NCI-H82 treated with DMSO at 0.1 percent for 48 hours (cell line): ENCODE data around the gene LIFR.
"Not testable (repeated sequence)": the region's sequence is repeated elsewhere in the genome, so short reads cannot be mapped to it uniquely, and the experiment has no call there.

ENCODE experiments used
- DNase-seq: peaks from one replicate; lab custom pipeline; 2025; ENCODE audit not compliant: unreplicated experiment; lab: John Stamatoyannopoulos, UW

Gene LIFR

DNA sequence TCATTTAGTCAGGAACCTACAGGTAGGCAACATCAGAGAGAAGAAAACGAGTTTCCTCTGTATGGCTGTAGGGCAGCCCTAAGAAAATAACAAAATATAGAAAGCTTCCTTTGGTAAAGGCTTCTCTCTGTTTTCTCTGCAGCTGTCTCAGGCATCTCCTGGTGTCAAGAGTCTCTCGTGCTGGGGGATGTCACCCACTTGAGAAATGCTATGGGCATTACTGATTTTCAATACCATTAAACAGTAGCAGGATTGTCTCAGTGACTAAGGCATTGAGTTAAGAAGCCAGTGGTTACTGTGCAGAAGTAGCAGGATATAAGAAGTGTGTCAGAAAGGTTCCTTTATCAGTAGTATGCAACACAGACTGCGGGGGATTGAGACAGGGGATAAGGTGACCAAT, 32.4 kb downstream of the LIFR start:
- DNase-seq: no peak

GRCh38 chr5:38519476-38519875, 37.0 kb downstream of the LIFR start:
- DNase-seq: no peak

DNA sequence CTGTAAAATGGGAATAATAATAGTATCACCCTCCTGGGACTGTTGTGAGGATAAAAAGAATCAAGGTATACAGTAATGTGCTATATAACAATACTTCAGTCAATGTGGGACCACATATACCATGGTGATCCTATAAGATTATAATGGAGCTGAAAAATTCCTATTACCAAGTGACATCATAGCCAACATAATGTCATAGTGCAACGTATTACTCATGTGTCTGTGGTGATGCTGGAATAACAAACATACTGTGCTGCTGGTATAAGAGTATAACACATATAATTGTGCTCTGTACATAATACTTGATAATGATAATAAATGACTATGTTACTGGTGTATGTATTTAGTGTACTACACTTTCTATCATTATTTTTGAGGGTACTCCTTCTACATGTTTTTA, 38.1 kb downstream of the LIFR start:
- DNase-seq: no peak

GRCh38 chr5:38516649-38517048, 39.8 kb downstream of the LIFR start:
- not testable (repeated sequence) for DNase-seq

GRCh38 chr5:38515646-38516045, 40.8 kb downstream of the LIFR start:
- no peak for DNase-seq

DNA sequence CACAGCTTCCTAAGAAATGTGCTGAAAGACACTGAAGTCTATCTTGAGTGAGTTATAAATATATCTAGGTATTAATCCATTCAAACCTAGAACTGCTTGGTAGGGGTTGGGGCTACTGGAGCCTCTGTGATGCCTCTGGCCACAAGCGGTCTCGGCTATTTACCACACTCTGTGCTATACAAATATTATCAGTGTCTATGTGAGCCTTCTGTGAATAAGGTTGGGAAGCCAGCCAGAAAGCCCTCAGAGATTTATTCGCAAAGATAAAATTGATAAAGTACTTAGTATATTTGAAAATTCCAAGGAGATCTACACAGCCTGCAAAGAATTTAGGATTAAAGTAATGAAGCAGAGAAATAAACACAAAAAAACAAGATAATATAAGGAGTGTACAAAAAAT, 41.4 kb downstream of the LIFR start:
- no peak for DNase-seq

DNA sequence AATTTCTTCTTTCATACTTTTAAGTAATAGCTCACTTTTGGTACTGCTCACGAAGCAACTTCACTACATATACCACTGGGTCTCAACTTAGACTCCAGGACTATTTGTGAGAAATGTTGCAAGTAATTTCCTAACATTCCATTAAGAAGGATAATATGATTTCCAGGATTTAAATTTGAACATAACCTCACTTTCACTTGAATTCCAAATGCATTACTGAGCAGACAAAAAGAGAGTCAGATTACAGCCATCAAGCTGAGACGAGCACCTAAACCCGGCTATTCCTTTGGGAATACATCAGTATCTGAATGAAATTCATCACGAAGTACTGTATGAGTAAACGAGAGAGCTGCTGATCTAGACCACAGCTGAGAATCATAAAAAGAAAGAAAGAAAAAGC, 47.3 kb downstream of the LIFR start:
- DNase-seq: no peak

- DNase-seq: no peak
Observed at GRCh38 chr5:38506302-38506701, 50.1 kb downstream of the LIFR start.

DNA sequence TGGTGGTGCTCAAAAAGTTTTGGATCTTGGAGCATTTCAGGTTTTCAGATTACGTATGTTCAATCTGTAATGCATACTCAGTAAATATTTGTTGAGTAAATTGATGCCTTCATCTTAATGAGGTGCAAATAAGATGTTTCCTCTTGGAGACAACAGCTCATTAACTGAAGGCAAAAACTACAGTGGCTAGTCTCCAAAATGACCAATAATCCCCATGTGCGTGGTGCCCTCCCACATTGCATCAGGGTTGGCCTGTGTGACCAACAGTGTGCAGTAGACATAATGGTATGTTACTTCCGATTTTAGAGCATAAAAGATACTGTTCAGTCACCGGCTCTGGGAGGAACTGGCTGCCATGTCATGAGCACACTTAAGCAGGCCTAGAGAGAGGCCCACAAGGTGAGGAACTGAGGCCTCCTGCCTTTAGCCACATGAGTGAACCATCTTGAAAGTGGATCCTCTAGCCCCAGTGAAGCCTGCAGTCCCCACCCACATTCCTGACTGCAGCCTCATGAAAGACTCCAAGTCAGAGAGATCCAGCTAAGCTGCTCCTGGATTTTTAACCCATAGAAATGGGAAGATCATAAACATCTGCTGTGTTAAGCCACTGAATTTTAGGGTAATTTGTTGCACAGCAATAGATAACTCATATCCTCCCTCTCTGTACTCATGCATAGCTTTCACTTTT, 55.7 kb downstream of the LIFR start:
- DNase-seq: no peak

DNA sequence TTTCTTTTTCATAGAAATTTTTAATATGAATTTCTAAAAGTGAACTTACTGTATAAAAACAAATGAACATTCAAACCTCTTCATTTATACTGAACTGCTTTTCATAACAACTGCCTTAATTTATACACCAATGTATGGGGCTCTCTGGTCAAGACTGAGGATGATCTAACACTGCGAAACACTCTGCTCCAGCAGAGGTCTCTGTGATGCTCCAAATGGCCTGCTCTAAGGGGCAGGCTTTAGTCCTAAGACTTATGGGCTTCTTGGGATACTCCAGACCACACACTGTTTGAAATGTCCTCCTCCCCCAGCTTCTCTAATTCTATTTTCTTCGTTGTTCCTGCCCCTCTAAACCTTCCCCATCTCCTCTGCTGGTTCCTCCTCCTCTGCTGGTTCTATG, 58.5 kb downstream of the LIFR start:
- no peak for DNase-seq

DNA sequence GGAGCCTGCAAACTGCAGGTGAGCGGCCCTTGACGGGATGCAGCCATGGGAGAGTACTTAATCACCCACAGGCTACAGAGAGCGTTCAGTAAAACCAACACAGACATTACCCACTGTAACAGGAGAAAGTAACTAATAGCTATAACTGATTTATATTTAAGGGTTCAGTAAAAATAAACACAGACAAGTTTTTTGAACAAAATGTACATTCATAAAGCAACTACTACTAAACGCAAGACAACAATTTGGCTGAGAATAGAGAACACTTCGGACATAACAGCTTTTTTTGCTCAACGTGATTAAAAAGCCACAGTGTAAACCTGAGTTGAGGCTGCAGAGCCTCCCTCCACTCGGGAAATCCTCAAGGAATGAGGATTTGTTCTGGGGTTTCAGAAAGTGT, 61.7 kb downstream of the LIFR start:
- DNase-seq: no peak

- no peak for DNase-seq
Observed at GRCh38 chr5:38494175-38494574, 62.3 kb downstream of the LIFR start.

GRCh38 chr5:38483805-38484398, 72.5 kb downstream of the LIFR start:
- DNase-seq: no peak

GRCh38 chr5:38479315-38479904, 77.0 kb downstream of the LIFR start:
- no peak for DNase-seq

- peak; percentile 10 for DNase-seq
Observed at GRCh38 chr5:38478878-38479277, 77.6 kb downstream of the LIFR start.

DNA sequence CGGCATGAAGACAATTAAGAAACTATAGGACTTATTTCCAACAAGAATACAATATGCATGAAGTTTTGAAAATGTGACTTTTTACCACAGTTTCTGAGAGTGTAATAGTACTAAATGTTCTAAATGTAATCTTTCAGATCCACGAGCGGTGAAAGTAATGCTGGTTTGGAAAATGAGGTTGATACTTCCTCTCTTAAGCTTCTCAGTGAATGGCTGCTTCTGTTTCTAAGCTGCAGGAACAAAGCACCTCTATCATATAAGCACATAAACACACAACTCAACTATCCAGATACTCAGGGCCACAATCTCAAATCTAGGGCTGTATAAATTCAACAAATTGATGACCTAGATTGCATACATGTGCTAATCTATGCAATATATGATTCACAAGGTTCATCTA, 78.3 kb downstream of the LIFR start:
- DNase-seq: no peak

DNA sequence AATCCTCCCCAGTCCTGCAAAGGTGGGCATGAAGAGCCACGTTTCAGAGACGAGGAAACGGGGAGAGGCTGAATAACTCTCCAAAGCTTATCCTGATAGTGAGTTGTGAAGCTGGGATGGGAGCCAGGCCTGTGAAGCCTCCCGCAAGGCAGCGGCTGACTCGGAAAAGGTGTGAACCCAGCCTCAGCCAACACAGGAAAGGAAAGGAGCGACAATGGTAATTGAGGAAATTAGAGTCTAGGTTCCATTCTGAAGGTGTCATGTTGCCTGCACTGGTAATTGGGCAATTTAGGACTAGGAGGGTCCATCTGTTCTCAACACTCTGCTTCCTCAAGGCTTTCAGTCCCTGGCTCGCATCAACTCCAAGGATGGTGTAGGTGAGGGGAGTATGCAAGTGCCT, 83.4 kb downstream of the LIFR start:
- no peak for DNase-seq

DNA sequence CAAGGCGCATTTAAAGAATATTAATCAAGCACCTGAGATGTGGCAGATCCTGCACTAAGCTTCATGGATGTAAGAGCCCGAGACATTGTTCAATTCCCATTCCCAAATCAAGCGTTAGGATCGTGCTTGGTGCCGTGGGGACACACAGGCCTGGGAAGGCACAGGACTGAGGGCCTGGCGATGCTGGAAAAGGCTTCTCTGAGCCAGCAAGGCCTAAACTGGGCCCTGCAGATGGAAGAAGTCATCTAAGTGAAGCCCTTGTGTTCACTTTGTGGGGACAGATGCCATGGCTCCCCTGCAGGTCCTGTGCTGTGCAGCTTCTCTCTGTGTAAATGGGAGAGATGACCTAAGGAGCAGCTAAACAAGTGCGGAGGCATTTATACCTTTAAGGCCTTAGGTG, 83.9 kb downstream of the LIFR start:
- DNase-seq: no peak

DNA sequence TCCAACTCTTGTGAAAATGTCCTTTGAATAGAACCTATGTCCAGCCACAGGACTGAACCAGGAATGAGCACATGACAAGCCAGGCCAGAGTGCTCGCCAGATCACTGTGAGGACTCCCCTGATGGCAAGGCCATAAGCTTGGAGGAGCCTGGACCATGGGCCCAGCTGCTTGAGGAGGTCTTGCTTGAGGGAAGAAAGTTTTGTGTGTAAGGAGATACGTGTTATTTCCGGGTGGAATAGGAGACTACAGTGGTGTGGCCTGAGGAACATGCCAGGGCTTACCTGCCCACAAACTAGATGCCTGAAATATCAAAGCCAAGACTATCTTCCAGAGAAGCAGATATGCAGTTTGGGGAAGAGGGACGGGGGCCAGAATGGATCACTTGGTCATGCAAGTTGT, 84.7 kb downstream of the LIFR start:
- no peak for DNase-seq

DNA sequence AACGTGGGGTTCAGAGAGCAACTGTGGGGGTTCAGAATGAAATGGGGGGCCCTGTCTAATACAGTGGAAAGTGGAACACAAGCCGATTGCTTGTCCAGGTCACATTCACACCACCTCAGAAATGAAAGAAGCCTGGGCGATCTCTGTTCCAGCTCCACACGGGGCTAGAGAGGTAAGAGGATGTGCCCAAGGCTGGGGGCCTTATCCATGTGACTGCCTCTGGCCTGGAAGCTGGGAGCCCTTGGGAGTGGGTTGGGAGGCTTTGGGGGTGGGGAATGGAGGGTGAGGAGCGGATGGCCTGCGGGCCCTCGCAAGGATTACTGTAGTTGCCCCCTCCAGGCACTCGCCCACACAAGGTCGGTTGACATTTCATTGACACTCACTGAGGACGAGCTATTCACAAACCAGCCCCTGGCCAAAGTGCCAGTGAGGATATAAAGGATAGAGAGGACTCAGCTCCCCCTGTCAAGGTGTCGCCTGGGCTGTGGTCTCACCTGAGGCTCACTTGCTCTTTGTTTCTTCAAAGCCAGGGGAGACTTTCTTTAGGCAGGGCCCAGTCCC, 86.7 kb downstream of the LIFR start:
- no peak for DNase-seq

DNA sequence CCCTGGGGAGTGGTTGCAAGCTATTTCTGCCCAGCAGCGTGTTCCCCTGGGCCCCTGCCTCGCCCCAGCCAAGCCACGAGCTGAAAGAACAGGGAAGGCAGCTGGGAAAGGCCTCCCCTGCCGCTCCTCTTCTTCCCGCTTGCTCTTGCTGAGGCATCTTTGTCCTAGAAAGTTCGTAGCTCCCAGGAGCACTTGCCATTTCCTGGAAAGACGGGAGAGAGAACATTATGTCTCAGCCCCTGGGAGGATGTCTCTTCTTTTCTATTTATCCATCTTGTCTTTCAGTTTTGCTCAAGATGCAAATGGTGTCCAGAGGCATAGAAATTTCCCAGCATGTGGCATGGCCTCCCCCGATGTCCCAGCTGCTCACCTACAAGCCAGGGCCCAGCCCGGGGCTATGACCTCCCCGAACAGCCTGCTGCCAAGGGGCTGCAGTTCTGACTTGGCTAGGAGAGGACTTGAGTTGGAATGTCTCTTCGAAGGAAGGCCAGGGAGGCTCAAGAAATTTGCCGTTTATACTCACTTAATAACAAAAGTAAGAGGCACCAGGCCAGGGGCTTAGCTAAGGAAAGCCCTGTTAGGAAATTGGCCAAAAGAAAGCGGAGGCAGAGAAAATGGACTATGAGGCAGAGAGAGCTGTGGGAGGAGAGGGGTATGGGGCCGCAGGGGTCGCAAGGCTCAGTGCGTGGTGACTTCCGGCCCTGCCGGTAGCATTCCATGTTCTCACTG, 87.3 kb downstream of the LIFR start:
- DNase-seq: no peak

DNA sequence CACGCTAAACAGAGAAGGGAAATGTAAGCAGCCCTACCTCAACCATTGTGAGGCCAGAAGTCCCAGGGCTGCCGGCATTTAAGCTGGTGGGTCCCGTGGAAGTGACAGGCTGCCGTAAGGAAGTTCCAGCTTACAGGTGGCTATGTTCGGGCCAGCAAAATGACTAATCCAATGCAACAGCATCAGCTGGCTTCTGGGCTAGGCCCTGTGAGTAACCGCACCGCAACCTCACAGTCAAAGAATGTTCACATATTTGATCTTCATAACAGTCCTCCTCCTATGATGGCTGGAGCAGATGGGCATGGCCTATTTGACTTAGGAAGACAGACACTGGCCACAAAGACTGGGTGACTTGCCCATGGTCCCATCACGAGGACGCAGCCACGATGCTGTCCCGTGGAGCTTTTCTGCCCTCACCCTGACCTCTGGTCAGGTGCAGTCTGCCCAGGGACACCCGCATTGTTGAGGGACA, 88.2 kb downstream of the LIFR start:
- no peak for DNase-seq
